ENCODE data around the gene ZNF416. TPM values are rescaled to one million over a fixed set of nuclear protein-coding genes. Genes with fewer than 3 reads are reported as not detected.

Gene ZNF416
- total and polyA plus RNA-seq, 4 donors: 0.97 to 2.9 (median 1.2) TPM

DNA sequence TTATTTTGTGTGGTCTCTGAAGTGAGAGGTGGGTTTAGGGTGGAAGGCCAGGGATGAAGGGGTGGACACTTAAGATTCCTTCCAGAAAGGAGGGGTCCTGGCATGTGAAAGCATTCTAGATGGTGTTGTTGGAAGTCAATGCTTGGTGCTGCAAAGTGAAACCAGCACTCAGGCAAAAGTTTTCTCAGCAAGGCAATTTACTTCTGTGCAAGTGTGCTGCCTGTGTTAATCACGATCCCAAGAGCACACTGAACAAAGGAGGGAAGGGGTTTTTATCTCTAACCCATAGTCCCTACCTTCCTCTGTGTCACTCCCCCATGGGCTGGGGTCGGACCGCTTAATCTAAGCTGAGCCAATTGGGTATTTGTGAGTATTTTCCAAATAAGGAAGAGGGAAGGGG, 36.6 kb upstream of the ZNF416 start:
- Histone ChIP-seq H3K9ac (ENCODE audit: low read depth in 1 of 2, low read length in 2 of 2) (no peak overlapping the region), H3K27me3 (ENCODE audit: control insufficient read depth in 4 of 4, insufficient read depth in 4 of 4, low read length in 3 of 4) (no peaks in the 10 kb centered on the region), H3K9me3 (ENCODE audit: control insufficient read depth in 4 of 4, low read length in 3 of 4) (peaks cover 41 to 68% (median 57%) of the 10 kb centered on the region in 4 donors)

DNA sequence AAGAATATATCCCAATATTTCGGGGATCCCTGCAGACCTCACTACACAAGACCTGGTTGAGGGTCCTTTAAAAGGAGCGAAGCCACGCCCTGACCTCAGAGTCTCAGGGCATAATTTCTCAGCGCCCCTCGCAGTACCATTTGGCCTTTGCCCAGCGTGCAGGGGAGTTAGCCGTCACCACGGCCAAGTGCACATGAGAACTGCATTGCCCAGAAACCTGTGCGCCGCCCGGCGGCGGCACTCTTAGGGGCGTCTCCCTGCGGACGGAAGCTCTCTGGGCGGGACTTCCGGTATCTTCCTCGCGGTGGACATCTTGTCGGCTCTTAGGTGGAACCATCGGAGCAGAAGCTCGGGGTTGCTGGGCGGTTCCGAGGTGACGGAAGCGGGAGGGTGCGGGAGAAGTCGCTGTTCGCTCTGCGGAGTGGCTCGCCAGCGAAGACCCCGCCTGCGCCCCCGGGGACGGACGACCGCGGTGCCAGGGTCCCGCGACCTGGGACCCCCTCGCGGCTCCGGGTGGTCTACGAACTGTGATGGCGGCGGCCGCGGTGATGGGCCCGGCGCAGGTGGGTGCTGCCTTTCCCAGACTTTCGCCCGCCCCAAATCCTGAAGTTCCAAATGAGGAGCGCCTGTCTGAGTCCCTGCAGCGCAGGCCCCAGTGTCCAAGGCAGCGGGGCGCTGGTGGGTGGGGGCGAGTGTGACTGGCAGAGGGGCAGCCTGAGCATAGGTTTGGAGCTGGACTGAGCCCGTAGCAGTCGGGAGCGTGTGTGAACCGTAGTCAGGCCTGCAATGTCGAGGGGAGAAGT, 35.4 kb upstream of the ZNF416 start, which contains the start of gene ZNF134:
TSS of gene ZNF134 (plus strand) at position 302 of the 803 bp plus-strand sequence. CDS start 5,227 bp downstream, outside the sequence.
- Histone ChIP-seq H3K9ac (ENCODE audit: low read depth in 1 of 2, low read length in 2 of 2) (peak within 1 kb of the TSS in 1 of 2 donors; percentile 61), H3K9me3 (ENCODE audit: control insufficient read depth in 4 of 4, low read length in 3 of 4) (peaks cover 34 to 58% (median 48%) of the 10 kb centered on the region in 4 donors), H3K4me3 (ENCODE audit: low read depth in 1 of 3, low read length in 3 of 3) (peak within 1 kb of the TSS; percentile 81 to 98 (median 90)), H3K36me3 (ENCODE audit: control insufficient read depth in 4 of 4, insufficient read depth in 3 of 4, low read depth in 1 of 4, low read length in 3 of 4) (peaks cover 5 to 38% (median 34%) of the 10 kb centered on the region in 4 donors), H3K27ac (ENCODE audit: low read depth in 1 of 2, low read length in 2 of 2) (peak within 1 kb of the TSS in 1 of 2 donors; percentile 15), H3K4me1 (ENCODE audit: control insufficient read depth in 4 of 4, insufficient read depth in 4 of 4, low read length in 3 of 4) (peaks cover 3 to 13% (median 8%) of the 10 kb centered on the region in 4 donors), H3K27me3 (ENCODE audit: control insufficient read depth in 4 of 4, insufficient read depth in 4 of 4, low read length in 3 of 4) (no peaks in the 10 kb centered on the region)
- WGBS: 2% methylated on average over 64 of the region's 64 CpGs
- TF ChIP-seq EGR1 (IDR thresholded peaks at IDR 0.05; ENCODE audit: low read depth in 2 of 2) (peak in 1 of 2 donors; percentile 11), GABPA (IDR thresholded peaks at IDR 0.05 in 1 of 2, conservative IDR thresholded peaks at IDR 0.05 in 1 of 2) (peak; percentile 91 to 98), YY1 (IDR thresholded peaks at IDR 0.05) (peak; percentile 95), FOXA1 (IDR thresholded peaks at IDR 0.05) (no peak), RAD21 (IDR thresholded peaks at IDR 0.05) (peak; percentile 23 to 31), REST (IDR thresholded peaks at IDR 0.05) (no peak), NR2F2 (IDR thresholded peaks at IDR 0.05) (no peak), RXRA (IDR thresholded peaks at IDR 0.05) (no peak), SP1 (IDR thresholded peaks at IDR 0.05) (peak; percentile 18)
- DNase-seq (ENCODE audit: low spot score): peak; percentile 92

More for the DNA sequence above, 36.6 kb upstream of the ZNF416 start:
- H3K4me1 ChIP-seq (ENCODE audit: control insufficient read depth in 4 of 4, insufficient read depth in 4 of 4, low read length in 3 of 4): peaks cover 3 to 13% (median 8%) of the 10 kb centered on the region in 4 donors
- H3K27ac ChIP-seq (ENCODE audit: low read depth in 1 of 2, low read length in 2 of 2): no peak overlapping the region
- peak overlapping the region; percentile 81 to 98 (median 90) for H3K4me3 ChIP-seq (ENCODE audit: low read depth in 1 of 3, low read length in 3 of 3)
- WGBS: 97% methylated on average over 3 of the region's 3 CpGs
- H3K36me3 ChIP-seq (ENCODE audit: control insufficient read depth in 4 of 4, insufficient read depth in 3 of 4, low read depth in 1 of 4, low read length in 3 of 4): peaks cover 8 to 50% (median 46%) of the 10 kb centered on the region in 4 donors
- peak; percentile 12 for DNase-seq (ENCODE audit: low spot score)
- TF ChIP-seq, protein P1, sequence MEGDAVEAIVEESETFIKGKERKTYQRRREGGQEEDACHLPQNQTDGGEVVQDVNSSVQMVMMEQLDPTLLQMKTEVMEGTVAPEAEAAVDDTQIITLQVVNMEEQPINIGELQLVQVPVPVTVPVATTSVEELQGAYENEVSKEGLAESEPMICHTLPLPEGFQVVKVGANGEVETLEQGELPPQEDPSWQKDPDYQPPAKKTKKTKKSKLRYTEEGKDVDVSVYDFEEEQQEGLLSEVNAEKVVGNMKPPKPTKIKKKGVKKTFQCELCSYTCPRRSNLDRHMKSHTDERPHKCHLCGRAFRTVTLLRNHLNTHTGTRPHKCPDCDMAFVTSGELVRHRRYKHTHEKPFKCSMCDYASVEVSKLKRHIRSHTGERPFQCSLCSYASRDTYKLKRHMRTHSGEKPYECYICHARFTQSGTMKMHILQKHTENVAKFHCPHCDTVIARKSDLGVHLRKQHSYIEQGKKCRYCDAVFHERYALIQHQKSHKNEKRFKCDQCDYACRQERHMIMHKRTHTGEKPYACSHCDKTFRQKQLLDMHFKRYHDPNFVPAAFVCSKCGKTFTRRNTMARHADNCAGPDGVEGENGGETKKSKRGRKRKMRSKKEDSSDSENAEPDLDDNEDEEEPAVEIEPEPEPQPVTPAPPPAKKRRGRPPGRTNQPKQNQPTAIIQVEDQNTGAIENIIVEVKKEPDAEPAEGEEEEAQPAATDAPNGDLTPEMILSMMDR (IDR thresholded peaks at IDR 0.05; ENCODE audit: low read depth, low read length, missing input control): no peak
- TF ChIP-seq EGR1 (IDR thresholded peaks at IDR 0.05; ENCODE audit: low read depth in 2 of 2) (no peak), NR2F2 (IDR thresholded peaks at IDR 0.05) (no peak), HNF4G (IDR thresholded peaks at IDR 0.05) (no peak), TAF1 (conservative IDR thresholded peaks at IDR 0.05) (no peak)
- TF ChIP-seq, protein P2, sequence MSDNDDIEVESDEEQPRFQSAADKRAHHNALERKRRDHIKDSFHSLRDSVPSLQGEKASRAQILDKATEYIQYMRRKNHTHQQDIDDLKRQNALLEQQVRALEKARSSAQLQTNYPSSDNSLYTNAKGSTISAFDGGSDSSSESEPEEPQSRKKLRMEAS (IDR thresholded peaks at IDR 0.05): no peak
